Ovary (tissue), 9 donors: ENCODE measurements around the gene CRIM1. TPM values are rescaled to one million over a fixed set of nuclear protein-coding genes. Genes with fewer than 3 reads are reported as not detected.

Source experiments
- DNase-seq, 5 donors: peaks; one replicate each; pipeline ENCODE4 v3.0.0-alpha.2; 2019 to 2020
- H3K27ac ChIP-seq, 2 donors: fragments of 200-600 bp; one replicate each; pipeline versions ENCODE4 v1.5.1 to v1.8.0; 2019 to 2022
- H3K27me3 ChIP-seq: fragments of 200-600 bp; one replicate; pipeline ENCODE4 v1.8.0; 2022
- H3K36me3 ChIP-seq: fragments of 200-600 bp; sonication (generic); one replicate; pipeline ENCODE4 v1.5.1; 2019
- H3K4me1 ChIP-seq: one replicate; pipeline ENCODE4 v1.8.1; 2013; ENCODE audit warnings: mild to moderate bottlenecking, moderate library complexity; ENCODE audit not compliant: insufficient read depth
- H3K4me3 ChIP-seq: fragments of 200-600 bp; sonication (generic); one replicate; pipeline ENCODE4 v1.5.1; 2017
- H3K9me3 ChIP-seq, 2 donors: fragments of 200-600 bp in 1 of 2; sonication (generic) in 1 of 2; one replicate each; pipeline versions ENCODE4 v1.5.1 to v1.8.1; 2013 to 2019; ENCODE audit warnings: mild to moderate bottlenecking in 1 of 2, moderate library complexity in 1 of 2
- EP300 ChIP-seq: sonication (generic); formaldehyde crosslinking; IDR thresholded peaks from one replicate; pipeline ENCODE4 v1.6.1; 2017; ENCODE audit warnings: antibody characterized with exemption
- POLR2A ChIP-seq: fragments of 450-650 bp; IDR thresholded peaks from one replicate; pipeline ENCODE4 v1.6.1; 2017; ENCODE audit warnings: antibody characterized with exemption, mild to moderate bottlenecking, moderate library complexity
- WGBS, 3 donors: extraction: QIAGEN DNeasy Blood & Tissue Kit in 1 of 3; methylation state at CpG; one replicate each; pipeline versions ENCODE4 v1.1.5 to v1.1.7; 2013 to 2017; 5-methylcytosine and 5-hydroxymethylcytosine counted together
- intact Hi-C, 4 donors: fragments of 100-400 bp; cut with DNase I; formaldehyde crosslinking; loops; one replicate each; pipeline versions ENCODE4 v1.11.0 to v1.15.1; 2022 to 2023
- polyA plus RNA-seq, 2 donors: library from polyadenylated mRNA; stranded (reverse); fragments of 200-250 nt in 1 of 2; fragments of 350-450 nt in 1 of 2; fragmentation: Illumina TruSeq in 1 of 2; extraction: RNeasy Lipid Tissue Mini Kit (QIAGEN cat#74804) in 1 of 2; gene quantifications; one replicate each; pipeline ENCODE4 v1.2.3, GENCODE V29; 2013 to 2014
- total RNA-seq, 7 donors: library from RNA; depleted of rRNA in 2 of 7; stranded (reverse); fragments of >200 nt in 2 of 7; fragmentation: NEBNext Ultra II Directional in 3 of 7; extraction: Animal tissue kit (Norgen Biotek cat#: 25700) in 3 of 7; gene quantifications; one replicate each; pipeline versions ENCODE4 v1.1.0 to v1.2.4, GENCODE V29; 2016 to 2023
- TF ChIP-seq, protein P1 (sequence below), 3 donors: fragments of 450-650 bp in 2 of 3; fragments of 200-600 bp in 1 of 3; IDR thresholded peaks; one replicate each; pipeline versions ENCODE4 v1.5.1 to v1.8.0; 2016 to 2022; ENCODE audit warnings: antibody characterized with exemption in 3 of 3, mild to moderate bottlenecking in 1 of 3
- donor health status: DM: no; HTN: no; CAD: no; lungs with moderate emphysema.
- donor health status: DM: no; HTN: no; CAD: no.
- donor health status: Bipolar disorder and iron deficiency.
- donor health status: DM: yes; HTN: yes; CAD: no.
- donor health status: DM: no; HTN: no; CAD: no.
- donor health status: DM: yes; HTN: yes; CAD: no.

The CRIM1 gene
- total and polyA plus RNA-seq, 9 donors: 38.4 to 134 (median 65.0) TPM

DNA sequence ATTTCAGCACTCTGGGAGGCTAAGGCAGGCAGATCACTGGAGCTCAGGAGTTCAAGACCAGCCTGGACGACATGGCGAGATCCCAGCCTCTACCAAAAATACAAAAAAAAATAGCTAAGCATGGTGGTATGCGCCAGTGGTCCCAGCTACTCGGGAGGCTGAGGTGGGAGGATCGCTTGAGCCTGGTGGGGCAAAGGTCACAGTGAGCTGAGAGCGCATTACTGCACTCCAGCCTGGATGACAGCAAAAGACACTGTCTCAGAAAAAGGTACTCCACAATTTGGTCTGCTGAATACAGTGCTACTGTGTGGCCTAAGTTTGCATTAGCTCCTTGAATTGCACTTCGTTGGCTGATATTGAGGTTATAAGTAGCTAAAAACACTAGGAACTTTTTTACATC lies 144.5 kb downstream of the CRIM1 start:
- WGBS, 3 donors: 89 to 93% (median 93%) methylated on average over 7 of the region's 7 CpGs
- TF ChIP-seq, protein P1, sequence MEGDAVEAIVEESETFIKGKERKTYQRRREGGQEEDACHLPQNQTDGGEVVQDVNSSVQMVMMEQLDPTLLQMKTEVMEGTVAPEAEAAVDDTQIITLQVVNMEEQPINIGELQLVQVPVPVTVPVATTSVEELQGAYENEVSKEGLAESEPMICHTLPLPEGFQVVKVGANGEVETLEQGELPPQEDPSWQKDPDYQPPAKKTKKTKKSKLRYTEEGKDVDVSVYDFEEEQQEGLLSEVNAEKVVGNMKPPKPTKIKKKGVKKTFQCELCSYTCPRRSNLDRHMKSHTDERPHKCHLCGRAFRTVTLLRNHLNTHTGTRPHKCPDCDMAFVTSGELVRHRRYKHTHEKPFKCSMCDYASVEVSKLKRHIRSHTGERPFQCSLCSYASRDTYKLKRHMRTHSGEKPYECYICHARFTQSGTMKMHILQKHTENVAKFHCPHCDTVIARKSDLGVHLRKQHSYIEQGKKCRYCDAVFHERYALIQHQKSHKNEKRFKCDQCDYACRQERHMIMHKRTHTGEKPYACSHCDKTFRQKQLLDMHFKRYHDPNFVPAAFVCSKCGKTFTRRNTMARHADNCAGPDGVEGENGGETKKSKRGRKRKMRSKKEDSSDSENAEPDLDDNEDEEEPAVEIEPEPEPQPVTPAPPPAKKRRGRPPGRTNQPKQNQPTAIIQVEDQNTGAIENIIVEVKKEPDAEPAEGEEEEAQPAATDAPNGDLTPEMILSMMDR (IDR thresholded peaks at IDR 0.05): no peak
- TF ChIP-seq POLR2A (no peak), EP300 (no peak)
- Histone ChIP-seq H3K4me1 (no peaks in the 10 kb centered on the region), H3K36me3 (no peaks in the 10 kb centered on the region), H3K9me3 (no peaks in the 10 kb centered on the region), H3K27me3 (no peaks in the 10 kb centered on the region), H3K4me3 (no peak overlapping the region), H3K27ac (no peak overlapping the region)
- no peak for DNase-seq
- intact Hi-C loops: loop anchor here in 1 of 4 donors (10.0 kb wide), 1 partner anchor 145 kb away; the partner anchor contains the start of gene CRIM1

DNA sequence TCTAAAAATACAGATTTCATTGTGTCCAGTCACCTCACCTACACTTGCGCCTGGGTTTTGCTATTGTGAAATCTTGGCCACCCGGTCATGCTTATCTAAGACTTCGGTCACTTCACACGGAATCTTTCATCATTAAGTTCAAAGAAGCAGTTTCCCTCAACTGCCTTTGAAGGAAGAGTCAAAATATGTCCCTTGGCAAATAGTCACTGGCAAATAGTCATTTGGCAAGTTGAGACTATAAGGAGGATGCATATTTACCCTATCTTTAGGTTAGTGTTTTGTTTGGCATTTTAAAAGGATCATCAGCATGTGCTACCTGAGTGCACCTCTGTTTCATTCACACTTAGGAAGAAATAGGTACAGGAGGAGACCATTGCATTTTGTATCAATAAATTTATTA lies 146.5 kb downstream of the CRIM1 start:
- TF ChIP-seq POLR2A (no peak), EP300 (no peak)
- TF ChIP-seq, protein P1 (IDR thresholded peaks at IDR 0.05): no peak
- WGBS, 3 donors: 69 to 90% (median 88%) methylated on average over 4 of the region's 4 CpGs
- H3K27me3 ChIP-seq: no peaks in the 10 kb centered on the region
- H3K4me1 ChIP-seq: no peaks in the 10 kb centered on the region
- H3K36me3 ChIP-seq: no peaks in the 10 kb centered on the region
- intact Hi-C loops: loop anchor here in 1 of 4 donors (10.0 kb wide), 1 partner anchor 147 kb away; the partner anchor contains the start of gene CRIM1
- DNase-seq: no peak
- H3K27ac ChIP-seq: no peak overlapping the region
- H3K9me3 ChIP-seq: no peaks in the 10 kb centered on the region
- H3K4me3 ChIP-seq: no peak overlapping the region

DNA sequence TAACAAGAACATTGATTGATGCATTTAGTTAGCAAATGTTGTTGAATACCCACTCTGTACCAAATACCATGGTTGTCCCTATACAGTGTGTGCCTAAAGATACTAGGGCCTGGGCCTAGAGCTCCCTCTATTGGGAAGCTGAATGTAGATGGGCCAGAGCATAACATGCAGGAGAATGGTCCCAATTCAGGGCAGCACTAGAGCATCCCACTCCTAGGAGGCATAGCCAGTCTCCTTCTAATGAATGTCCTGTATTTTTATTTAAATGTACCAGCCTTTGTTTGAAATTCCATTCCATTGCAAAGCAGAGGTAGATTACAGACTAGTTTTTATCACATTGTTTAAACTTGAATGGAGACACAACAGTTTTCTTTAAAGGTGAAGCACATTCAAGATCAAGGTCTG lies 151.8 kb downstream of the CRIM1 start:
- H3K27ac ChIP-seq: no peak overlapping the region
- no peaks in the 10 kb centered on the region for H3K36me3 ChIP-seq
- intact Hi-C loops: loop anchor here in 3 of 4 donors (2.0 to 10.0 kb wide), 3 partner anchors 150 to 153 kb away; partner anchors contain the start of gene CRIM1 (in 2 of the 3)
- no peaks in the 10 kb centered on the region for H3K9me3 ChIP-seq
- no peaks in the 10 kb centered on the region for H3K4me1 ChIP-seq
- TF ChIP-seq, protein P1 (IDR thresholded peaks at IDR 0.05): peak in 2 of 3 donors; percentile 29 to 38
- no peak for TF ChIP-seq POLR2A
- TF ChIP-seq EP300: no peak
- DNase-seq: peak in 4 of 5 donors; percentile 25 to 57 (median 38)
- H3K4me3 ChIP-seq: no peak overlapping the region
- no peaks in the 10 kb centered on the region for H3K27me3 ChIP-seq

DNA sequence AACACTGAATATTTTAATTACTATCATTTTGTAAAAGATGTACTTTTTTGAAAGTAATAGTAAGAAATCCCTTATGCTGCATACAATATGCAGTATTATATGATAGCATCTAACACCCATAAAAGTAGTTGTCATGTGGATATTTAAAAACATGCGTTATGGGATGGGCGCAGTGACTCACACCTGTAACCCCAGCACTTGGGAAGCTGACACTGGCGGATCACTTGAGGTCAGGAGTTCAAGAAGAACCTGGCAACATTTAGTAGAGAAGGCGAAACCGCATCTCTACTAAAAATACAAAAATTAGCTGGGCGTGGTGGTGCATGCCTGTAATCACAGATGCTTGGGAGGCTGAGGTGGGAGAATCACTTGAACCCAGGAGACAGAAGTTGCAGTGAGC lies 153.5 kb downstream of the CRIM1 start:
- no peaks in the 10 kb centered on the region for H3K27me3 ChIP-seq
- H3K4me3 ChIP-seq: no peak overlapping the region
- no peaks in the 10 kb centered on the region for H3K36me3 ChIP-seq
- 94 to 97% (median 95%) methylated on average over 6 of the region's 6 CpGs for WGBS, 3 donors
- no peak for DNase-seq
- no peak overlapping the region for H3K27ac ChIP-seq
- intact Hi-C loops: loop anchor here in 2 of 4 donors (5.0 to 10.0 kb wide), 2 partner anchors 152 to 154 kb away; partner anchors contain the start of gene CRIM1 (in 2 of the 2)
- no peaks in the 10 kb centered on the region for H3K9me3 ChIP-seq
- no peaks in the 10 kb centered on the region for H3K4me1 ChIP-seq
- TF ChIP-seq, protein P1 (IDR thresholded peaks at IDR 0.05): no peak
- TF ChIP-seq EP300: no peak
- TF ChIP-seq POLR2A: no peak
